Measurements from ENCODE around the gene C6orf62.

GRCh38 chr6:24718449-24719124 is 367 bp downstream of the C6orf62 start:
- TF ChIP-seq, protein P1, sequence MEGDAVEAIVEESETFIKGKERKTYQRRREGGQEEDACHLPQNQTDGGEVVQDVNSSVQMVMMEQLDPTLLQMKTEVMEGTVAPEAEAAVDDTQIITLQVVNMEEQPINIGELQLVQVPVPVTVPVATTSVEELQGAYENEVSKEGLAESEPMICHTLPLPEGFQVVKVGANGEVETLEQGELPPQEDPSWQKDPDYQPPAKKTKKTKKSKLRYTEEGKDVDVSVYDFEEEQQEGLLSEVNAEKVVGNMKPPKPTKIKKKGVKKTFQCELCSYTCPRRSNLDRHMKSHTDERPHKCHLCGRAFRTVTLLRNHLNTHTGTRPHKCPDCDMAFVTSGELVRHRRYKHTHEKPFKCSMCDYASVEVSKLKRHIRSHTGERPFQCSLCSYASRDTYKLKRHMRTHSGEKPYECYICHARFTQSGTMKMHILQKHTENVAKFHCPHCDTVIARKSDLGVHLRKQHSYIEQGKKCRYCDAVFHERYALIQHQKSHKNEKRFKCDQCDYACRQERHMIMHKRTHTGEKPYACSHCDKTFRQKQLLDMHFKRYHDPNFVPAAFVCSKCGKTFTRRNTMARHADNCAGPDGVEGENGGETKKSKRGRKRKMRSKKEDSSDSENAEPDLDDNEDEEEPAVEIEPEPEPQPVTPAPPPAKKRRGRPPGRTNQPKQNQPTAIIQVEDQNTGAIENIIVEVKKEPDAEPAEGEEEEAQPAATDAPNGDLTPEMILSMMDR (IDR thresholded peaks at IDR 0.05), result no peak
- TF ChIP-seq EZH2 (IDR thresholded peaks at IDR 0.05; ENCODE audit: borderline replicate concordance, insufficient read depth, low read depth, low read length, poor library complexity, severe bottlenecking), result no peak
